Right renal pelvis (tissue), 4 donors: ENCODE results near the gene ADAP1. TPM values are rescaled to one million over a fixed set of nuclear protein-coding genes. Genes with fewer than 3 reads are reported as not detected.

Experiments
- DNase-seq, 4 donors: peaks; one replicate each; pipeline ENCODE4 v3.0.0-alpha.2; 2013; ENCODE audit warnings: low read depth in 4 of 4, low spot score in 3 of 4, missing footprints in 1 of 4
- polyA plus RNA-seq, 4 donors: library from polyadenylated mRNA; unstranded; fragments of 120-200 nt; gene quantifications; one replicate each; pipeline ENCODE4 v1.2.1, GENCODE V29; 2013; ENCODE audit not compliant: insufficient read length in 4 of 4

The ADAP1 gene
- polyA plus RNA-seq, 4 donors: 14.6 to 18.2 (median 15.1) TPM

- no peak for DNase-seq
Measured at GRCh38 chr7:990352-990932, 36.0 kb upstream of the ADAP1 start.

- DNase-seq: no peak
Measured at GRCh38 chr7:988963-989529, 34.6 kb upstream of the ADAP1 start.

GRCh38 chr7:988426-988911 is 34.0 kb upstream of the ADAP1 start:
- DNase-seq: no peak

GRCh38 chr7:987909-988308 is 33.4 kb upstream of the ADAP1 start:
- DNase-seq: no peak

- DNase-seq: no peak
Measured at GRCh38 chr7:986766-987751, 32.6 kb upstream of the ADAP1 start.

GRCh38 chr7:985915-986741 is 31.6 kb upstream of the ADAP1 start:
- no peak for DNase-seq

GRCh38 chr7:985127-985416 is 30.6 kb upstream of the ADAP1 start:
- DNase-seq: no peak

GRCh38 chr7:984361-985126 is 30.1 kb upstream of the ADAP1 start:
- DNase-seq: no peak

GRCh38 chr7:983616-984071 is 29.2 kb upstream of the ADAP1 start:
- no peak for DNase-seq

GRCh38 chr7:983004-983615 is 28.6 kb upstream of the ADAP1 start, which contains the start of gene CYP2W1:
TSS of gene CYP2W1 (plus strand) at chr7:983181. CDS start at chr7:983212, 31 bp downstream.
- no peak for DNase-seq

- DNase-seq: no peak
Measured at GRCh38 chr7:982511-983003, 28.1 kb upstream of the ADAP1 start.

GRCh38 chr7:981793-982510 is 27.5 kb upstream of the ADAP1 start:
- no peak for DNase-seq

- DNase-seq: no peak
Measured at GRCh38 chr7:979886-980571, 25.5 kb upstream of the ADAP1 start.

- no peak for DNase-seq
Measured at GRCh38 chr7:979151-979550, 24.7 kb upstream of the ADAP1 start.

- DNase-seq: no peak
Measured at GRCh38 chr7:978416-979091, 24.1 kb upstream of the ADAP1 start.

- DNase-seq: no peak
Measured at GRCh38 chr7:978049-978346, 23.5 kb upstream of the ADAP1 start.

GRCh38 chr7:977326-978048 is 23.0 kb upstream of the ADAP1 start:
- peak in 3 of 4 donors; percentile 67 to 75 (median 73) for DNase-seq
